HepG2 (cell line): ENCODE data around the gene DOHH. TPM values are rescaled to one million over a fixed set of nuclear protein-coding genes. Genes with fewer than 3 reads are reported as not detected.

Source experiments
- ARHGAP35 ChIP-seq: sonication (generic); formaldehyde crosslinking; IDR thresholded peaks from 2 replicates; pipeline ENCODE4 v1.9.0; 2022; ENCODE audit warnings: mild to moderate bottlenecking, inconsistent platforms, moderate library complexity, missing genetic modification reagents, borderline replicate concordance
- GMEB1 ChIP-seq: sonication (generic); formaldehyde crosslinking; IDR thresholded peaks from 2 replicates; pipeline ENCODE4 v1.5.1; 2020; ENCODE audit warnings: missing genetic modification reagents, mild to moderate bottlenecking, borderline replicate concordance
- JARID2 ChIP-seq: sonication (generic); formaldehyde crosslinking; IDR thresholded peaks from 2 replicates; pipeline ENCODE4 v1.8.1; 2023; ENCODE audit warnings: missing genetic modification reagents, inconsistent platforms; ENCODE audit not compliant: insufficient replicate concordance
- MAZ ChIP-seq, 2 experiments: sonication (generic) in 1 of 2; formaldehyde crosslinking in 1 of 2; IDR thresholded peaks; 2 replicates each; pipeline versions ENCODE4 v1.5.0 to v1.6.1; 2012 to 2020; ENCODE audit warnings: low read depth in 2 of 2, mild to moderate bottlenecking in 2 of 2, borderline replicate concordance in 1 of 2, improper control_type of control experiment in 1 of 2, low read length in 1 of 2, missing genetic modification reagents in 1 of 2, moderate library complexity in 1 of 2
- NFE2L2 ChIP-seq: fragments of 150-350 bp; IDR thresholded peaks from 2 replicates; pipeline ENCODE4 v1.6.1; 2014; ENCODE audit warnings: low read length
- PHF8 ChIP-seq: sonication (generic); formaldehyde crosslinking; IDR thresholded peaks from 2 replicates; pipeline ENCODE4 v1.5.0; 2020; ENCODE audit warnings: missing genetic modification reagents
- SALL1 ChIP-seq: sonication (generic); formaldehyde crosslinking; IDR thresholded peaks from 2 replicates; pipeline ENCODE4 v1.8.0; 2022; ENCODE audit warnings: mild to moderate bottlenecking, missing genetic modification reagents
- SOX6 ChIP-seq, 2 experiments: fragments of 450-650 bp in 1 of 2; sonication (generic) in 1 of 2; formaldehyde crosslinking in 1 of 2; IDR thresholded peaks; 2 replicates each; pipeline versions ENCODE4 v1.4.0 to v1.6.1; 2017 to 2020; ENCODE audit warnings: antibody characterized with exemption in 1 of 2, mild to moderate bottlenecking in 1 of 2, missing genetic modification reagents in 1 of 2
- SP5 ChIP-seq: IDR thresholded peaks from 2 replicates; pipeline ENCODE4 v1.6.1; 2016; ENCODE audit warnings: low read depth, borderline replicate concordance
- ZFP90 ChIP-seq: sonication (generic); formaldehyde crosslinking; IDR thresholded peaks from 2 replicates; pipeline ENCODE4 v1.8.0; 2022; ENCODE audit warnings: missing genetic modification reagents, mild to moderate bottlenecking, inconsistent platforms, borderline replicate concordance
- ZNF670 ChIP-seq: sonication (generic); formaldehyde crosslinking; IDR thresholded peaks from 2 replicates; pipeline ENCODE4 v1.8.0; 2022; ENCODE audit warnings: mild to moderate bottlenecking, missing genetic modification reagents, borderline replicate concordance
- ZNF883 ChIP-seq: sonication (generic); formaldehyde crosslinking; IDR thresholded peaks from 2 replicates; pipeline ENCODE4 v1.5.1; 2020; ENCODE audit warnings: mild to moderate bottlenecking, missing genetic modification reagents; ENCODE audit errors: not compliant biosample characterization
- ZSCAN12 ChIP-seq: sonication (generic); formaldehyde crosslinking; IDR thresholded peaks from 2 replicates; pipeline ENCODE4 v1.9.0; 2021; ENCODE audit warnings: mild to moderate bottlenecking, missing genetic modification reagents
- ZSCAN30 ChIP-seq: sonication (generic); formaldehyde crosslinking; IDR thresholded peaks from 2 replicates; pipeline ENCODE4 v1.5.0; 2020; ENCODE audit warnings: mild to moderate bottlenecking, missing genetic modification reagents
- ZSCAN5A ChIP-seq: sonication (generic); formaldehyde crosslinking; IDR thresholded peaks from 2 replicates; pipeline ENCODE4 v1.8.0; 2022; ENCODE audit warnings: mild to moderate bottlenecking, missing genetic modification reagents, borderline replicate concordance
- polyA plus RNA-seq, 8 experiments: library from polyadenylated mRNA; depleted of rRNA in 3 of 8; stranded (reverse) in 7 of 8; unstranded in 1 of 8; fragments of >200 nt; fragmentation: Illumina TruSeq in 4 of 8; extraction: Trizol in 4 of 8; gene quantifications; 2 replicates each; pipeline versions ENCODE4 v1.2.1 to v1.2.3, GENCODE V29; 2011 to 2016; ENCODE audit warnings: low read depth in 4 of 8, missing spikeins in 1 of 8, mixed read lengths in 1 of 8; ENCODE audit not compliant: insufficient read depth in 1 of 8
- total RNA-seq, 5 experiments: library from RNA; depleted of rRNA; stranded (reverse); fragments of >200 nt; fragmentation: Illumina TruSeq; extraction: Trizol; gene quantifications; 2 replicates each; pipeline ENCODE4 v1.2.3, GENCODE V29; 2016; ENCODE audit warnings: low read depth in 1 of 5
- TF ChIP-seq, protein P1 (sequence below): sonication (generic); formaldehyde crosslinking; IDR thresholded peaks from 2 replicates; pipeline ENCODE4 v1.5.0; 2020; ENCODE audit warnings: missing genetic modification reagents
- TF ChIP-seq, protein P2 (sequence below): sonication (generic); formaldehyde crosslinking; IDR thresholded peaks from 2 replicates; pipeline ENCODE4 v1.4.0; 2020; ENCODE audit warnings: missing genetic modification reagents, borderline replicate concordance
- TF ChIP-seq, protein P3 (sequence below): sonication (generic); formaldehyde crosslinking; IDR thresholded peaks from 2 replicates; pipeline ENCODE4 v1.4.0; 2020; ENCODE audit warnings: missing genetic modification reagents

The DOHH gene
- total and polyA plus RNA-seq, 2 of the 13 experiments (the other 11 are each of a cell fraction or from before 2014, with no cell fraction given): 3.5 to 13.7 TPM

- peak; percentile 35; the same call in 1 of the 2 replicates for TF ChIP-seq SP5
- TF ChIP-seq MAZ (IDR thresholded peaks at IDR 0.05; ENCODE audit: borderline replicate concordance, low read depth, low read length): peak; percentile 77; the same call in 1 of the 2 replicates
- peak; percentile 57; the same call in 1 of the 2 replicates for TF ChIP-seq MAZ (CRISPR knock-in tag; IDR thresholded peaks at IDR 0.05; ENCODE audit: low read depth)
- no peak for TF ChIP-seq ZSCAN12 (CRISPR knock-in tag)
- no peak for TF ChIP-seq NFE2L2
- TF ChIP-seq ZFP90: 0 out of 2 replicates have a peak, but pooled peaks have one; percentile 17
- no peak for TF ChIP-seq PHF8 (CRISPR knock-in tag)
- no peak for TF ChIP-seq SOX6 (IDR thresholded peaks at IDR 0.05)
- TF ChIP-seq SOX6 (CRISPR knock-in tag; IDR thresholded peaks at IDR 0.05): peak; percentile 53
- TF ChIP-seq, protein P1, sequence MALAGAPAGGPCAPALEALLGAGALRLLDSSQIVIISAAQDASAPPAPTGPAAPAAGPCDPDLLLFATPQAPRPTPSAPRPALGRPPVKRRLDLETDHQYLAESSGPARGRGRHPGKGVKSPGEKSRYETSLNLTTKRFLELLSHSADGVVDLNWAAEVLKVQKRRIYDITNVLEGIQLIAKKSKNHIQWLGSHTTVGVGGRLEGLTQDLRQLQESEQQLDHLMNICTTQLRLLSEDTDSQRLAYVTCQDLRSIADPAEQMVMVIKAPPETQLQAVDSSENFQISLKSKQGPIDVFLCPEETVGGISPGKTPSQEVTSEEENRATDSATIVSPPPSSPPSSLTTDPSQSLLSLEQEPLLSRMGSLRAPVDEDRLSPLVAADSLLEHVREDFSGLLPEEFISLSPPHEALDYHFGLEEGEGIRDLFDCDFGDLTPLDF (CRISPR knock-in tag): no peak
- TF ChIP-seq ARHGAP35: no peak
- TF ChIP-seq SALL1 (CRISPR knock-in tag): peak; percentile 70
- TF ChIP-seq, protein P2, sequence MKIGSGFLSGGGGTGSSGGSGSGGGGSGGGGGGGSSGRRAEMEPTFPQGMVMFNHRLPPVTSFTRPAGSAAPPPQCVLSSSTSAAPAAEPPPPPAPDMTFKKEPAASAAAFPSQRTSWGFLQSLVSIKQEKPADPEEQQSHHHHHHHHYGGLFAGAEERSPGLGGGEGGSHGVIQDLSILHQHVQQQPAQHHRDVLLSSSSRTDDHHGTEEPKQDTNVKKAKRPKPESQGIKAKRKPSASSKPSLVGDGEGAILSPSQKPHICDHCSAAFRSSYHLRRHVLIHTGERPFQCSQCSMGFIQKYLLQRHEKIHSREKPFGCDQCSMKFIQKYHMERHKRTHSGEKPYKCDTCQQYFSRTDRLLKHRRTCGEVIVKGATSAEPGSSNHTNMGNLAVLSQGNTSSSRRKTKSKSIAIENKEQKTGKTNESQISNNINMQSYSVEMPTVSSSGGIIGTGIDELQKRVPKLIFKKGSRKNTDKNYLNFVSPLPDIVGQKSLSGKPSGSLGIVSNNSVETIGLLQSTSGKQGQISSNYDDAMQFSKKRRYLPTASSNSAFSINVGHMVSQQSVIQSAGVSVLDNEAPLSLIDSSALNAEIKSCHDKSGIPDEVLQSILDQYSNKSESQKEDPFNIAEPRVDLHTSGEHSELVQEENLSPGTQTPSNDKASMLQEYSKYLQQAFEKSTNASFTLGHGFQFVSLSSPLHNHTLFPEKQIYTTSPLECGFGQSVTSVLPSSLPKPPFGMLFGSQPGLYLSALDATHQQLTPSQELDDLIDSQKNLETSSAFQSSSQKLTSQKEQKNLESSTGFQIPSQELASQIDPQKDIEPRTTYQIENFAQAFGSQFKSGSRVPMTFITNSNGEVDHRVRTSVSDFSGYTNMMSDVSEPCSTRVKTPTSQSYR (CRISPR knock-in tag): peak; percentile 81
- TF ChIP-seq, protein P3, sequence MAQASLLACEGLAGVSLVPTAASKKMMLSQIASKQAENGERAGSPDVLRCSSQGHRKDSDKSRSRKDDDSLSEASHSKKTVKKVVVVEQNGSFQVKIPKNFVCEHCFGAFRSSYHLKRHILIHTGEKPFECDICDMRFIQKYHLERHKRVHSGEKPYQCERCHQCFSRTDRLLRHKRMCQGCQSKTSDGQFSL (CRISPR knock-in tag): no peak
- no peak for TF ChIP-seq JARID2 (CRISPR knock-in tag)
- 0 out of 2 replicates have a peak, but pooled peaks have one; percentile 30 for TF ChIP-seq GMEB1 (CRISPR knock-in tag)
- no peak for TF ChIP-seq ZSCAN5A (CRISPR knock-in tag)
- no peak for TF ChIP-seq ZNF670 (CRISPR knock-in tag)
- no peak for TF ChIP-seq ZSCAN30 (CRISPR knock-in tag)
- TF ChIP-seq ZNF883: peak; percentile 34
Observed at GRCh38 chr19:3507371-3508120, 7.1 kb upstream of the DOHH start (continued).
